ENCODE results near the gene PNMA8A. TPM values are rescaled to one million over a fixed set of nuclear protein-coding genes. Genes with fewer than 3 reads are reported as not detected.

The PNMA8A gene
- total RNA-seq, 1 donor from 2014 or later: 7.6 TPM

- no peak for DNase-seq (ENCODE audit: missing footprints)
- no peak for ATAC-seq
- intact Hi-C loops (cut with DNase I): no loop called here
Measured at GRCh38 chr19:46475986-46476385, 4.6 kb upstream of the PNMA8A start.

DNA sequence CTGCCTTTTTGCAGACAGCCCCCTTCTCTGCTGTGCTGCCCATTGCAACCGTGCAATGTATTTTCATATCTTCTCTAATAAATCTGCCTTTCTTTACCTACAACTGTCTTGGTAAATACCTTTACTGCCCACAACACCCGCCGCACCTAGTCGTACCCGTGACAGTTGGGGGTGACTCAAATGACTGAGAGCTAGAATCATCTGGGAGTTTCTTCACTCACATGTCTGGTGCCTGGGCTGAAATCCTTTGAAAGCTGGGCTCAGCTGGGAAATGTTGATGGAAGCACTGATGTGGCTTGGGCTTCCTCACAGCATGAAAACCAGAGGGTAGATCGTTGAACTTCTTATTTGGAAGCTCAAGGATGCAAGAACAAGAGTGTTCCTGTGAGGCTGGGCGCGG lies 2.8 kb upstream of the PNMA8A start:
- no peak for DNase-seq (ENCODE audit: missing footprints)
- no peak for ATAC-seq
- intact Hi-C loops (cut with DNase I): no loop called here

- ATAC-seq (no peak), DNase-seq (ENCODE audit: missing footprints) (no peak)
- intact Hi-C loops (cut with DNase I): no loop called here
Measured at GRCh38 chr19:46472592-46472991, 1.2 kb upstream of the PNMA8A start.

- ATAC-seq (no peak), DNase-seq (ENCODE audit: missing footprints) (no peak)
- intact Hi-C loops (cut with DNase I): no loop called here
Measured at GRCh38 chr19:46471811-46472543, 614 bp upstream of the PNMA8A start.

DNA sequence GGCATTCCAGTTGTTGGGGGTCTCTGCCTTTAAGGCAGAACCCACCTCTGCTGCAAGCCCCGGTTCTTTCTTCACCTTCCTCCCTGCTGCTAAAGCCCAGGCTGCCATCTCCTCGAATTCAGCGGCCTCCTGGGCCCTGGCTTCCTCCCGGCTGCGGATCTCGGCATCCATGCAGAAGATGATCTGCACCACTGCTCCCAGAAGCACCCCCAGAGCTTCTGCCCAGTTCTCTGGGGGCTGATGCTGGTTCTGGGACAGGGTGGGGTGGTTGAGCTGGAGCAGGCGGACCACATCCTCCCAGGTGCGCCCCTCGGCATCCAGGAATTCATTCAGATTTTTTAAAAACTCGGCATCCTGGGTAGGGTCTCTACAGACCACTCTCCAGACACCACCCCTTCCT lies 987 bp downstream of the PNMA8A start:
- ATAC-seq: no peak
- intact Hi-C loops (cut with DNase I): no loop called here
- no peak for DNase-seq (ENCODE audit: missing footprints)

GRCh38 chr19:46469541-46470185 lies 1.7 kb downstream of the PNMA8A start:
- DNase-seq (ENCODE audit: missing footprints) (no peak), ATAC-seq (no peak)
- intact Hi-C loops (cut with DNase I): no loop called here

- intact Hi-C loops (cut with DNase I): no loop called here
- ATAC-seq (peak; percentile 43), DNase-seq (ENCODE audit: missing footprints) (no peak)
Measured at GRCh38 chr19:46466536-46467196, 4.7 kb downstream of the PNMA8A start.

- DNase-seq (ENCODE audit: missing footprints): no peak
Measured at GRCh38 chr19:46463516-46463915, 7.8 kb downstream of the PNMA8A start.

DNA sequence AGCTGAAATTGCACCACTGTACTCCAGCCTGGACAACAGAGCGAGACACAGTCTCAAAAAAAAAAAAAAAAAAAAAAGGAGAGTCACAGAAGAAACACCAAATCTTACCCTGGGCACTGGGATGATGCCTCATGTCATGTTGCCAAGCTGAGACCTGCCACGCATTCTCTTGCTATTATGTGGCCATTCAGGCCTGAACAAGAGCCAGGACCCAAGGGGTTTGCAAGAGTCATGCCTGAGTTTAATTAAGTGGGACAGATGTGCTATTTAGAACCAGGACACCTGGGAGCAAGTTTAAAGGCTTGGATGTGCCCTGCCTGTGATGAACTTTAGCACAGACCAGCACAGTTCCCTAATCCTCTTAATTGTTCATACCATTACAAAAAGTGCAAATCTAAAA lies 9.8 kb downstream of the PNMA8A start:
- intact Hi-C loops (cut with DNase I): no loop called here
- DNase-seq (ENCODE audit: missing footprints) (no peak), ATAC-seq (no peak)

More at GRCh38 chr19:46463516-46463915, 7.8 kb downstream of the PNMA8A start:
- intact Hi-C loops (cut with DNase I): no loop called here
- no peak for ATAC-seq

DNA sequence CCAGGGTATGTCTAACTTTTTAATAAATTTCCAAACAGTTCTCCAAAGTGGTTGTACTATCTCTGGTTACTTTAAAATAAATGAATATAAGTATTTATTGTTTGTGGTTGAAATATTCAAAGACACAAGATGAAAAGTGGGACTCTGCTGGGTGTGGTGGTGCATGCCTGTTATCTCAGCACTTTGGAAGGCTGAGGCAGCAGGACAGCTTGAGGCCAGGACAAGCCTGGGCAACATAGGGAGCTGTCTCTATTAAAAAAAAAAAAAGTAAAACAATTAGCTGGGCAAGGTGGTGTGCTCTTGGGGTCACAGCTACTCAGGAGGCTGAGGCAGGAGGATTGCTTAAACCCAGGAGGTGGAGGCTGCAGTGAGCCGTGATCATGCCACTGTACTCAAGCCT lies 10.4 kb downstream of the PNMA8A start:
- DNase-seq (ENCODE audit: missing footprints): no peak
- intact Hi-C loops (cut with DNase I): no loop called here
- no peak for ATAC-seq

DNA sequence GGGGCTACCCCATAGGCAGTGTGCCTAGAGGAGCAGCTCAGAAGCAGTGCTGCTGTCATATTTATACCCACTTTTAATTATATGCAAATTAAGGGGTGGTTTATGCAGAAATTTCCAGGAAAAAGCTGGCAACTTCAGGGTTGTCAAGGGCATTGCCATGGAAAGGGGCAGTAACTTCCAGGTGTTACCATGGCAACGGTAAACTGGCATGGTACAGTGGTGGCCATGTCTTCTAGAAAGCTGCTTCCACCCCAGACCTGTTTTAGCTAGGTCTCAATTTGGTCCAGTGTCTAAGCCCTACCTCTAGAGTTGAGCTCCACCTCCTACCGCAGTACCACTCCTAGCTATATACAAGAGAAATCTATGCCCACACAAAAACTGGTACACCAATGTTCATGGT lies 11.3 kb downstream of the PNMA8A start:
- no peak for DNase-seq (ENCODE audit: missing footprints)
- ATAC-seq: no peak
- intact Hi-C loops (cut with DNase I): no loop called here

- DNase-seq (ENCODE audit: missing footprints) (no peak), ATAC-seq (no peak)
- intact Hi-C loops (cut with DNase I): no loop called here
Measured at GRCh38 chr19:46456930-46457329, 14.4 kb downstream of the PNMA8A start.

- DNase-seq (ENCODE audit: missing footprints) (no peak), ATAC-seq (no peak)
- intact Hi-C loops (cut with DNase I): no loop called here
Measured at GRCh38 chr19:46454244-46454643, 17.1 kb downstream of the PNMA8A start.

DNA sequence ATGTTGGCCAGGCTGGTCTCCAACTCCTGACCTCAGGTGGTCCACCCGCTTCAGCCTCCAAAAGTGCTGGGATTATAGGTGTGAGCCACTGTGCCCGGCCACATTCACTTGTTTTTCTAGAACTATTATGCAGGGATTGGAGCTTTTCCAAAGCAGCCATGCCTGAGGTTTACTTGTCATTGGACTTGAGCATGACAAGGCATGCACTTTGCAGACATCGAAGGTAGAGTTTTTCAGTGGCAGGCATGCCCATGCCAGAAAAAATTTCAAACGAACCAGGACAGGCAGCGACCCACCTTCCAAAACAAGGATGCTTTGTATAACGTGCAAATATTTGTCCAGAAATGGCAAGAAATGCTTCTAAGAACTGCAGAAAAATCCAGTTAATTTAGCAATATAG lies 17.7 kb downstream of the PNMA8A start:
- DNase-seq (ENCODE audit: missing footprints) (no peak), ATAC-seq (no peak)
- intact Hi-C loops (cut with DNase I): no loop called here

GRCh38 chr19:46452186-46452585 lies 19.2 kb downstream of the PNMA8A start:
- intact Hi-C loops (cut with DNase I): no loop called here
- no peak for ATAC-seq
- no peak for DNase-seq (ENCODE audit: missing footprints)

DNA sequence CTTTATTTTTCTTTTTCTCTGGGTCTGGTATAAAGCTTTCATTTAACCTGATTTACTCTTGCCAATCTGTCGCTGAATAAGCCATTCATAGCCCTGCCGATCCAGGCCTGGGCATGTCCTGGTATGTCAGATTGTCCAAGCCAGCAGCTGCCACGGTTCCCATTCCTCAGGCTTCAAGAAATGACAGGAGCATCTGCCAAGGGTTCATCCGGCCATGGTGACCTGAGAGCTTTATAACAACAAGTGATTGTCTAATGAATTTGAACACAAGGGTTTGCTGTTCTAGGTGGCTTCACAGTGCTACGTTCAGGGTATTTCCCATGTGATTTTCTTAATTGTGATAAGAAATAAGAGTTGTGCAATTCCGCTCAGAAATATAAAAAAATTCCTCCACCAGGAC lies 20.0 kb downstream of the PNMA8A start:
- DNase-seq (ENCODE audit: missing footprints): no peak
- ATAC-seq: peak; percentile 75
- intact Hi-C loops (cut with DNase I): no loop called here

- DNase-seq (ENCODE audit: missing footprints) (no peak), ATAC-seq (no peak)
- intact Hi-C loops (cut with DNase I): no loop called here
Measured at GRCh38 chr19:46450737-46451136, 20.6 kb downstream of the PNMA8A start.

DNA sequence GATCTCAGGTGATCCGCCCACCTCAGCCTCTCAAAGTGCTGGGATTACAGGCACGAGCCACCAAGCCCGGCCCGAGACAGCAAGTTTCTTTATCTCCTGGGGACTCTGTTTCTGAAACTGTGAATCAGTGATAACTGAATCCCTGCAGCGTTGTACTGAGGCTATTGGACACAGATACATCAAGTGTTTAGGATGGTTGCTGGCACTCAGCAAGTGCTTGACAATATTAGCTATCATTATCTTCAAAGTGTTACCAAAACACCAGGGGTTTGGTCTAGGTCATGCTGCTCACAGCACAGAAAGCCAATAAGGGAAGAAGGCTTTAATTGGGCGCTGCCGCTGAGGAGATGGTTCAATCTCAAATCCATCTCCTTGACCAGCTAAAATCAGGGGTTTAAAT lies 22.1 kb downstream of the PNMA8A start:
- intact Hi-C loops (cut with DNase I): no loop called here
- no peak for DNase-seq (ENCODE audit: missing footprints)
- ATAC-seq: no peak

GRCh38 chr19:46448601-46449000 lies 22.8 kb downstream of the PNMA8A start:
- DNase-seq (ENCODE audit: missing footprints) (no peak), ATAC-seq (no peak)
- intact Hi-C loops (cut with DNase I): no loop called here

- DNase-seq (ENCODE audit: missing footprints) (no peak), ATAC-seq (peak; percentile 69)
- intact Hi-C loops (cut with DNase I): no loop called here
Measured at GRCh38 chr19:46447824-46448223, 23.5 kb downstream of the PNMA8A start.

Data from Right ventricle myocardium inferior (tissue), 1 donor.